Measurements from ENCODE around the gene LPP.
"Not testable (repeated sequence)": the region's sequence is repeated elsewhere in the genome, so short reads cannot be mapped to it uniquely, and the experiment has no call there.

DNA sequence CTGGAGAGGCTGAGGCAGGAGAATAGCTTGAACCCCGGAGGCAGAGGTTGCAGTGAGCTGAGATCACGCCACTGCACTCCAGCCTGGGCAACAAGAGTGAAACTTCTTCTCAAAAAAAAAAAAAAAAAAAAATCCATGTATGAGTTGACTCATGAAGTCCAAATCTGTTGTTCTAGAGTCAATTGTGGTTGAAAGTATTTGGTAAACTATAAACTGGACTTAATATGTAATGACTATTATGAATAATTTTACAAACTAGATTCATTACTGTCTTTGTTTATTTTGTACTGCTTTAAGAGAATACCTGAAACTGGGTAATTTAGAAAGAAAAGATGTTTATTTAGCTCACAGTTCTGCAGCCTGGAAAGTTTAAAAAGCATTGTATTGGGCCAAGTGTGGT is 22.9 kb upstream of the LPP start:
- TF ChIP-seq POLR2A, POLR2AphosphoS5, SPI1, TAF1, POU2F2 (IDR thresholded peaks at IDR 0.05; ENCODE audit: low read depth, low read length): not testable (repeated sequence)

All from GM12891 (cell line).